Neural progenitor cell (in vitro differentiated cells): ENCODE measurements around the gene DHDH.

Source experiments
- EZH2 ChIP-seq: fragments of 200-600 bp; sonication (generic); IDR thresholded peaks from 2 replicates; pipeline ENCODE4 v1.6.1; 2017; ENCODE audit warnings: antibody characterized with exemption, mild to moderate bottlenecking, moderate library complexity
- TF ChIP-seq, protein P1 (sequence below): fragments of 200-600 bp; sonication (generic); IDR thresholded peaks from 2 replicates; pipeline ENCODE4 v1.5.1; 2017; ENCODE audit warnings: antibody characterized with exemption, mild to moderate bottlenecking

DNA sequence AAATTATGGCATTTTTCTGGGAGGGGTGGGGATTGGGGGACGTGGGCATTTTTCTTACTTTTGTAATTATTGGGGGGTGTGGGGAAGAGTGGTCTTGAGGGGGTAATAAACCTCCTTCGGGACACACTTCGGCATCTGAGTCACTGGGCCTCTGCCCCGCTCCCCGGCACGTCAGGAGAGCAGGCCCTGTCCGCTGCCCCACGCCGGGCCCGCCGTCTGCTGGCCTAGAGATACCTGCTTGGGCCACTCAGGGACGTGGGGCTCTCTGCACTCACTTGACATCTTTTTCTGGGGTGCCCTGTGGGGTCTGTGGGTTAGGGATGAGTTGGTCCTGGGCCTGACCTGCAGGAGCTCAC, 28.2 kb downstream of the DHDH start:
- no peak for TF ChIP-seq EZH2
- TF ChIP-seq, protein P1, sequence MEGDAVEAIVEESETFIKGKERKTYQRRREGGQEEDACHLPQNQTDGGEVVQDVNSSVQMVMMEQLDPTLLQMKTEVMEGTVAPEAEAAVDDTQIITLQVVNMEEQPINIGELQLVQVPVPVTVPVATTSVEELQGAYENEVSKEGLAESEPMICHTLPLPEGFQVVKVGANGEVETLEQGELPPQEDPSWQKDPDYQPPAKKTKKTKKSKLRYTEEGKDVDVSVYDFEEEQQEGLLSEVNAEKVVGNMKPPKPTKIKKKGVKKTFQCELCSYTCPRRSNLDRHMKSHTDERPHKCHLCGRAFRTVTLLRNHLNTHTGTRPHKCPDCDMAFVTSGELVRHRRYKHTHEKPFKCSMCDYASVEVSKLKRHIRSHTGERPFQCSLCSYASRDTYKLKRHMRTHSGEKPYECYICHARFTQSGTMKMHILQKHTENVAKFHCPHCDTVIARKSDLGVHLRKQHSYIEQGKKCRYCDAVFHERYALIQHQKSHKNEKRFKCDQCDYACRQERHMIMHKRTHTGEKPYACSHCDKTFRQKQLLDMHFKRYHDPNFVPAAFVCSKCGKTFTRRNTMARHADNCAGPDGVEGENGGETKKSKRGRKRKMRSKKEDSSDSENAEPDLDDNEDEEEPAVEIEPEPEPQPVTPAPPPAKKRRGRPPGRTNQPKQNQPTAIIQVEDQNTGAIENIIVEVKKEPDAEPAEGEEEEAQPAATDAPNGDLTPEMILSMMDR: no peak
